HG03095 (cell line): ENCODE data around the gene FZD10.

Experiments
- ATAC-seq: cut with Tn5 transposase; IDR thresholded peaks from one replicate; pipeline ENCODE4 v1.9.1; 2021; ENCODE audit warnings: moderate library complexity; ENCODE audit not compliant: unreplicated experiment

The FZD10 gene

DNA sequence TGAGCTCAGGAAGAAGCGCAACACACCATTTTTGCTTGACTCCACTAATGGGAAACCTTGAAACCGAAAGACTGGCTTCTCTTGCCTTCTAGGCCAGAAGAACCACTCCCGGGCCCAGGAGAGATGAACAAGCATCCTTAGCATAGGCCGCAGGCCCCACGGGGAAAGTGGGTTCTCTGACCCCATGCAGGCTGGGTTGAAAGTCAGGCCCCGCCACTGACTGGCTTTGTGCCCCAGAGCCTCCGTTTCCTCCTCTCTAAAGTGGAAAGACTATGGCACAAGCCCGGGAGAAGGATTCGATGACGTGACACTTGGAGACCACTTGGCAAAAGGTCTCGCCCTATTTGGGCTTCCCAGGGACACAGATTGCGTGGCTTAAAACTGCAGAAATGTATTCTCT lies 9.9 kb upstream of the FZD10 start:
- ATAC-seq = no peak

DNA sequence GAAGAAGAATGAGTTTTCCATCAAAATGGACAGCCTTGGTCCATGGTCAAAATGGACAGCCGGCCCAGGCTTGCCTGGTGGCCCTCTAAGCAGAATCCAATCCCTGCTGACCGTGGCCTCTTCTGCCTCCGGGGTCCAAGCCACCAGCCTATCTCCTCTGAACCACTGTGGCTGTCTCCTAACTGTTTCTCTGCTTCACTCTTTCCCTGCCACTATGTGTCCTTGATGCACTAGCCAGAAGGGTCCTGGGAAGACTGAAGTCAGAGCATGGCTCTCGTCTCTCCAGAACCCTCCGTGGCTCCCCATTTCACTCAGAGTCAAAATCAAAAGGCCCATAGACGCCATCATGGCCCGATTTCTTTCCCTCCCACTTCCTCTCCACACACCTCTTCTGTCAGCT lies 8.5 kb upstream of the FZD10 start:
- ATAC-seq = no peak

DNA sequence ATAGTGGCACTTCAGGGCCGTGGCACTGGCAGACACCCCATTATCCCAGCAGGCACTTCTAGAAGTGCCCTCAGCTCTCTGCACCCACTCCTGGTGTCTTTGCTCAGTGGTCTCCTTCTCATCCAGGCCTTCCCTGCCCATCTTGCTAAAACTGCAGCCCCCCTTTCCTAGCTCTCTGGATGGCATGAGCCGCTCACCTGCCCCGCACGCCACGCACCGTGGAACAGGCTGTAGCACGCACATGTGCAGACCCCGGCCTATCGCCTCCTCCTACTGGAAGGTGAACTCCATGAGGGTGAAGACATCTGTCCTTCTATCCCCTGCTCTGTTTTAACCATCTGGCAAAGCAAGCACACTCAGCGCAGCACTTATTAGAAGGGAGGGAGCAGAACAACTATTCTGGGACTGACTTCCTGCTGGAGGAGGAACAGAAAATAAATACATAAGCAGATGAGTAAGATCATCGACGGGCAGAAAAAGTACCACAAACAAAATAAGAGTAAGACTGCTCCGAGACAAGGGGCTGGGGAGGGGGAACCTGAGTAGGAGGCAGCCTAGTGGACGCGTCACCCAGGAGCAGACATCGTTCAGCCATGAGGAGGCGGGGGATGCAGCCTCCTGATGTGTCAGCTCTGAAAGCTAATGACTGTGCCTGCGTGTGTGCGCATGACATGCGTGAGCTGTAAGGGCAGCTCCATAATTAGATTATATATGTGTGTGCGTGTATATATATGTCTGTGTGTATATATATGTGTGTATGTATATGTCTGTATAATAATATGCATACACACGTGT lies 7.8 kb upstream of the FZD10 start:
- ATAC-seq = no peak

DNA sequence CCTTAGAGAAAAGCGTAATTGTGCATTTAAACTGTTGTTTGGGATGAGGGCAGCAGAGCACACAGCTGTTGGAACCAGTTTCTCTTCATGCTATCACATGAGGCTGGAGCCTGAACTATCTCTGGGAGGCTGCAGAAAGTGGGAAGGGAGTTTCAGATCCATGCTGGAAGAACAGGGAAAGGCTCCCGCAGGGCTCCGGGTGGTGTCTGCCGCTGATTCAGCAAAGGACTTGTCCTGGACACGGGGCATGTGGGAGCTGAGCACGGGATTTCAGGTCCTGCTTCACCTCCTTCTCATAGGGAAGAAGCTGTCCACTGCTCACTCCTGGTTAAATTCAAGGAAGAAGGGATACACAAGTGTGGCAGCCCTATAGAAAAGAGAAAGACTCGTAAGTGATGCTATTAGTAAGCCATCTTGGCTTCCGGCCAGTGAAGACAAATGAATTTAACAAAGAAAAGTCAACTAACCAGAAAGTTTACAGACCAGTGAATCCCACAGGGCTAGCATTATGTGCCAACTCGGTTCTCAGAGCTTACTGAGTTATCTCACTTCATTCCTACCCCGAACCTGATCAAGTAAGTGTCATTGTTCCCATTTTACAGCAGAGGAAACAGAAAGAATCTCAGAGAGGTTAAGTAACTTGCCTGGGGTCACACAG lies 6.7 kb upstream of the FZD10 start:
- ATAC-seq = no peak

DNA sequence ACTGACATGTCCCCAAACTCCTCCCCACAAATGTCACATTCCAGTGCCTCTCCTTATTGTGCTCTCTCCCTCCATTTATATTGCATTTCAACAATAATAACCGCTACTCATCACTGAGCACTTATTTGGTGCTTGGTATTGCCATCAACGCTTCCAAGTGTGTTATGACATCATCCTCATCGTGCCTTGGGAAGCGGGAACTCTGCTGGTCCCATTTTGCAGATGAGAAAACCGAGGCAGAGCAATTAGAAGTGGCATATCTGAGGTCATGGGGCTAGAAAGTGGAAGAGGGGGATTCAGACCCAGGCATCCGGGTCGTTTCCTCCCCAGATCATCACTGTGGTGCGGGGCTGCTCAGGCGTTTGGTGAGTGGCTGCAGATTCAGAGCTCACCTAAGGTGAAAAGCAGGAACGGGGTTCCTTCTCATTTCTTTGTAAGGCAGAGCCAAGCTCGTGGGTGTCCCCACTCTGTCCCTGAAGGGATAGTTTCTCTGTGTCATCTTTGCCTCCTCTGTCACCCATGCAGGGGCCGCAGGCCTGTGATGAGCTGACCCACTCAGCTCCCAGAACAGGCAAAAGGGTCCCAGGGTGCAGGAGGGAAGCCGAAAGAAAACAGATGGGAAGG lies 5.5 kb upstream of the FZD10 start:
- no peak for ATAC-seq

DNA sequence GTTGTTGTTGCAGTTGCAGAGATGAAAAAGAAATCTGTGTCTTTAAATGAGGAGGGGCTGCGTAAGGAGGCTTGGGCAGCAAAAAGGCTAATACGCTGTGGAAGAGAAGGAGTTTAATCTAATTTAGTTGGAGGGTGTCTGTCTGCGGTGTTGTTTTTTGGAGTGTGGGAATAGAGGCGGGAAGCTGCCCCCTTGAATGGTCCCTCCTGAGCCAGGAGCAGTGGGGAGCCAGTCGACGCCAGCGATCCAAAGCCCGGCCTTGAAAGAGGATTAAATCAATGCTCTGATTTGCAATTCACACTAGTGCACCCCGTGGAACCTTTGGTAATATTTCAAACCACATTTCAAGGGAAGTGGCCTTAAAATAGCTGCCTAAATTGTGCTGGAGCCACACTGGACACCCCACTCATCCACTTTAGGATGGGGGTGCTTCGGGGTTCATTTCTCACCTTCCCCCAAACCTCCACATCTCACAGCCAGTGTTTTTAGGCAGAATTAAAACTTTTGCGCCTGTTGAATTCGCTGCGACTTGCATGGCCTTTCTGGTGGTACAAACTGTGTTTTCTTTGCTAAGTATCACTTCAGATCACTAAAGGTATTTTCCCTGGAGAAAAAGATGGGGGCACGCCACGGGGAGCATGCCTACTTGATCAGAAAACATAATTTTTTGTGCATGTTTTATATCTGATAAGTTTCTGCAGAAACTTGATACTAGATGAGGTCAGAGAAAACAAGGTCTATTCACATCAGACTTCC lies 4.1 kb upstream of the FZD10 start:
- ATAC-seq = no peak

DNA sequence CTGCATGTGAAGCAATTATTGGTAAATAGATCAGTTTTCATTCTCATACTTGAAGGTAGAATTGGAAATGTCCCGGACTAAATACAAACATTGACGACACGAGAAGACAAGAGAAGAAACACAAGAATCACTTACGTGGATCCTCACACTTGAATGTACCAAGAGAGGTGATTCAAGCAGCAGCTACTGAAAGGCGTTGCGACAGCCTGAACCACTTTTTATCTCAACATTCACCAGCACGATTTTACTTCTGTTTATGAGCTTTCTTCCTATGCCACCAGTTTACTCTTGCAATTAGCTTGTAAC lies 3.6 kb upstream of the FZD10 start:
- ATAC-seq = no peak

DNA sequence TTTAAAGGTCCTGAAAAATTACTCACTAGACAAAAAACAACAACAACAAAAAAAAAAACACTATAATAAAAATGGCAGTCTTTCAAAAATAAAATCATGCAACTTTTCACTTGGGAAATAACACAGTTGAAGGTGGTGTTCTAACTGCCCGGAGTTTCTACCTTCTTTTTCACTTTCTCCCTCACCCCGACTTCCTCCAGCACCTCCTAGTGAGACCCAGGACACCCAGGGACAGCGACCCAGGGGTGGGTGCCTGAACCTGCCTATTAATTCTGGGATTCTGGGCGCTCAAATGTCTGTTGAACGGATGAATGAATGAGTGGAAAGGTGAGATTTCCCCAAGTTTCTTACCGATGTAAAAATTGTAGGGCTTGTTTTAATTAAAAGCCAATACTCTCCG lies 2.0 kb upstream of the FZD10 start:
- ATAC-seq = no peak

DNA sequence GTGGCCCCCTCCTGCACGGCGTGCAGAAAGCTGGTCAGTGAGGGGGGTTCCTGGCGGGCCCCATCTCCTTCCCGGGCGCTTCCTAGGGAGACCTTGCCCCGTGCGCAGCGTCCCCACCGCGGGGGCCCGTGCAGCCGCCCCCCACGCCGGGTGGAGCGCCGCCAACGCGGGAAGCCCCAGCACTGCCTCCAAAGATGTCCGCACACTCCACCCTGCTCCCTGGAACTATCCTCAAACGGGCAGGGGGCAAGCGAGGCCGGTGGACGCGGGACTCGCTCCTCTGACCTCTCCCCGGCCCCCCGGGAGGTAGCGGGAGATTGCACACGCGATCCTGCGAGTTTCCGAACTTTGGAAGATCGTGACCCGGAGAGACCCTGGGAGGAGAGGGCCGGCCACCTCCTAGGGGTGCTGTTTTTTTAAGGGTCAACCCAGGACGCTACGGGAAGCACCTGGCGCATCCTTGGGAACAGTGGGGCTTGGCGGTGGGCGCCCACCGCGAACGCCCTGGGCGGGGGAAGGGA lies 1.5 kb upstream of the FZD10 start:
- no peak for ATAC-seq

DNA sequence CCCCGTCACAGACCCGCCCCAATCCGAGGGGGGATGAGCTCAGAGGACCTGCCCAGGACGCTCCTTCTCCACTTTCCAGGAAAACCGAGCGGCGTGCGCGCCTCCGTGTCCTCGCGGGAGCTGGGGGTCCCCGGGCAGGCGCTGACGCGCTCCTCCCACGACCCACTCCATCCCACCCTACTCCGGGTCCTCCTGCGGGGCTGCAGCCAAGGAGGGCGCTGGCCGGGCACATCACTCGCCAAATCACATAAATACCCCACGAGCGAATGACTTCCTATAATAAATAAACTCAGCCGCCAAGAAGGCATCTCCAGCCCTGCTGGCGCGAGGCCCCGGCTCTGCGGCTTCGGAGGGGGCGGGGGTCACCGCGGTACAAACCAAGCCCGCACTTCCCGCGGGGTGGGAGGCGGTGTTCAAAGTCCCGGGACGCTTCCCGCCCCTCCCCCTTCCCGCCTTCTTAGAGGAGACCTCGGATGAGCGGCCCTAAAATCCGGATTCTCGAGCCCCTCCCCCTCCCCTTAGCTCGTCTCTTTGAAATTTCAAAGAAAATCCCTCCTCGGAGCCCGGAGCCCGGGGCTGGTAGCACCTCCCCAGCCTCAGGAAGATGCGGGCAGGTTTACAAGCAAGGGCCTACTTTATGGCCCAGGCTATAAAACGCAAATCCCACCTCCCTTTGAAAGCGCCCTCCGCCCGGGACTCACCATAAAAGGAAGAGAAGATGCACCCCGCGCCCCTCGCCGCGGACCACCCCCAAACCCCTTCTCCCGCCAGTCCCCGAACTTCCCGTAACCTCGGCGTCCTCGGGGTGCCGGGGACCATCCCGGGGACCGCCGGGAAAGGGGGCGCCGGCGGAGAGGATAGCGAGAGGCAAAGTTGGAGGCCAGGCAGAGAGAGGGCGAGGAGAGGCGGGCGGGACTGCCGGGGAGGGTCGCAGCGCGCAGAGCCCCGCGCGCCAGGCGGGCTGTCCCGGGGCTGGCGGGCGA lies 712 bp upstream of the FZD10 start:
- ATAC-seq = no peak

DNA sequence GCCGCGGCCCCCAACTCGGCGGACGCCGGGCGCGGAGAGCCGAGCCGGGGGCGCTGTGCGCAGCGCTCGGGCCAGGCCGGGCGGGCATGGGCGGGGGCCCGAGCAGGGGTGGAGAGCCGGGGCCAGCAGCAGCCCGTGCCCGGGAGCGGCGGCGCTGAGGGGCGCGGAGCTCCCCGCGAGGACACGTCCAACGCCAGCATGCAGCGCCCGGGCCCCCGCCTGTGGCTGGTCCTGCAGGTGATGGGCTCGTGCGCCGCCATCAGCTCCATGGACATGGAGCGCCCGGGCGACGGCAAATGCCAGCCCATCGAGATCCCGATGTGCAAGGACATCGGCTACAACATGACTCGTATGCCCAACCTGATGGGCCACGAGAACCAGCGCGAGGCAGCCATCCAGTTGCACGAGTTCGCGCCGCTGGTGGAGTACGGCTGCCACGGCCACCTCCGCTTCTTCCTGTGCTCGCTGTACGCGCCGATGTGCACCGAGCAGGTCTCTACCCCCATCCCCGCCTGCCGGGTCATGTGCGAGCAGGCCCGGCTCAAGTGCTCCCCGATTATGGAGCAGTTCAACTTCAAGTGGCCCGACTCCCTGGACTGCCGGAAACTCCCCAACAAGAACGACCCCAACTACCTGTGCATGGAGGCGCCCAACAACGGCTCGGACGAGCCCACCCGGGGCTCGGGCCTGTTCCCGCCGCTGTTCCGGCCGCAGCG lies 639 bp downstream of the FZD10 start:
- no peak for ATAC-seq

DNA sequence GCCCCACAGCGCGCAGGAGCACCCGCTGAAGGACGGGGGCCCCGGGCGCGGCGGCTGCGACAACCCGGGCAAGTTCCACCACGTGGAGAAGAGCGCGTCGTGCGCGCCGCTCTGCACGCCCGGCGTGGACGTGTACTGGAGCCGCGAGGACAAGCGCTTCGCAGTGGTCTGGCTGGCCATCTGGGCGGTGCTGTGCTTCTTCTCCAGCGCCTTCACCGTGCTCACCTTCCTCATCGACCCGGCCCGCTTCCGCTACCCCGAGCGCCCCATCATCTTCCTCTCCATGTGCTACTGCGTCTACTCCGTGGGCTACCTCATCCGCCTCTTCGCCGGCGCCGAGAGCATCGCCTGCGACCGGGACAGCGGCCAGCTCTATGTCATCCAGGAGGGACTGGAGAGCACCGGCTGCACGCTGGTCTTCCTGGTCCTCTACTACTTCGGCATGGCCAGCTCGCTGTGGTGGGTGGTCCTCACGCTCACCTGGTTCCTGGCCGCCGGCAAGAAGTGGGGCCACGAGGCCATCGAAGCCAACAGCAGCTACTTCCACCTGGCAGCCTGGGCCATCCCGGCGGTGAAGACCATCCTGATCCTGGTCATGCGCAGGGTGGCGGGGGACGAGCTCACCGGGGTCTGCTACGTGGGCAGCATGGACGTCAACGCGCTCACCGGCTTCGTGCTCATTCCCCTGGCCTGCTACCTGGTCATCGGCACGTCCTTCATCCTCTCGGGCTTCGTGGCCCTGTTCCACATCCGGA lies 1.4 kb downstream of the FZD10 start:
- ATAC-seq = no peak

DNA sequence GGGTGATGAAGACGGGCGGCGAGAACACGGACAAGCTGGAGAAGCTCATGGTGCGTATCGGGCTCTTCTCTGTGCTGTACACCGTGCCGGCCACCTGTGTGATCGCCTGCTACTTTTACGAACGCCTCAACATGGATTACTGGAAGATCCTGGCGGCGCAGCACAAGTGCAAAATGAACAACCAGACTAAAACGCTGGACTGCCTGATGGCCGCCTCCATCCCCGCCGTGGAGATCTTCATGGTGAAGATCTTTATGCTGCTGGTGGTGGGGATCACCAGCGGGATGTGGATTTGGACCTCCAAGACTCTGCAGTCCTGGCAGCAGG lies 1.9 kb downstream of the FZD10 start:
- ATAC-seq = no peak

DNA sequence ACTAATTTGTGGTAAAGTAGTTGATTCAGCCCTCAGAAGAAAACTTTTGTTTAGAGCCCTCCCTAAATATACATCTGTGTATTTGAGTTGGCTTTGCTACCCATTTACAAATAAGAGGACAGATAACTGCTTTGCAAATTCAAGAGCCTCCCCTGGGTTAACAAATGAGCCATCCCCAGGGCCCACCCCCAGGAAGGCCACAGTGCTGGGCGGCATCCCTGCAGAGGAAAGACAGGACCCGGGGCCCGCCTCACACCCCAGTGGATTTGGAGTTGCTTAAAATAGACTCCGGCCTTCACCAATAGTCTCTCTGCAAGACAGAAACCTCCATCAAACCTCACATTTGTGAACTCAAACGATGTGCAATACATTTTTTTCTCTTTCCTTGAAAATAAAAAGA lies 2.7 kb downstream of the FZD10 start:
- ATAC-seq = no peak

DNA sequence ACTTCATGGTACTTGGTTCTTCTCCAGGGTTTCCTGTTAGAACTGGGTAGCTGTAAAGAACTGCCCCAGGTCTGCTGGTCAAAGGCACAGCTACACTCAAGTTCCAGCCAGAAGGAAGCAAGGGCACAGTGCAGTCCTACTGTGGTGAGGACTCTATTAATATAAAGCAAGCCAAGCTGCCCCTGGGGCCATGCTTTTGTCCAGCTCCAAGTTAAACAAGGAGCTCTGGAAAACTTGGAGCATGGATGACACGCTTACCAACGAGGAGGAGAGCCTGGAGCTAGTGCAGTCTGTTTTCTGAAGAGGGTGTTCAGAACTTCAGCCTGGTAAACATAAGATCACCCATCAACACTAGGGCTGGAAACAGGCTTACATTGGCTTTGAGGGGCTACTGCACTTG lies 4.0 kb downstream of the FZD10 start:
- no peak for ATAC-seq

DNA sequence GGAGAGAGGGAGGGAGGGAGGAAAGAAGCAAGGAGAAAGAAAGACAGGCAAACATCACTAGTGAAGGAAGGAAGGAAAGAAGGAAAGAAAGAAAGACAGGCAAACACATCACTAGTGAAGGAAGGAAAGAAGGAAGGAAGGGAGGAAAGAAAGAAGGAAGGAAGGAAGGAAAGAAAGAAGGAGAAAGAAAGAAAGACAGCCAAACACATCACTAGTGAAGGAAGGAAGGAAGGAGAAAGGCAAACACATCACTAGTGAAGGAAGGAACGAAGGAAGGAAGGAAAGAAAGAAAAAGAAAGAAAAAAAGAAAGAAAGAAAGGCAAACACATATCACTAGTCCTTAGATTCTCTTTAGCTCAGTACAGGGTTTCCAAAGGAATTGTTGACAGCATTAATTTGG lies 5.3 kb downstream of the FZD10 start:
- no peak for ATAC-seq

DNA sequence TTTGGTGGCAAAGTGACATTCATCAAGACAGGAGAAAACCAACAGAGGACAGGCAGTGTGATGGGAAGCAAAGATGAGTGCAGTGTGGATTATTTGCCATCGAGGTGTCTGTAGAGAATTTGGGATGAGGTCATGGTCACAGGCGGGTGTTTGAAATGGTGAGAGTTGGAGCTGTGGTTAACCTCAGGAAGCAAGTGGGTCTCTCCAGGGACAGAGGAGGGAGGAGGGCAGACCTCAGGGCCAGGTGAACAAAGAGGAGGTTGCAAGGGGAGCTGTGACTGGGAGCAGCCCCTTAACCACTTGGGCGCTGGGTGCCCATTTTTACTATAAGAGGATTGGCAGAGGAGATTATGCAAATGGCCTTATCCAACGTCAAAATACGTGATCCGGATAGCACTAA lies 7.0 kb downstream of the FZD10 start:
- no peak for ATAC-seq

DNA sequence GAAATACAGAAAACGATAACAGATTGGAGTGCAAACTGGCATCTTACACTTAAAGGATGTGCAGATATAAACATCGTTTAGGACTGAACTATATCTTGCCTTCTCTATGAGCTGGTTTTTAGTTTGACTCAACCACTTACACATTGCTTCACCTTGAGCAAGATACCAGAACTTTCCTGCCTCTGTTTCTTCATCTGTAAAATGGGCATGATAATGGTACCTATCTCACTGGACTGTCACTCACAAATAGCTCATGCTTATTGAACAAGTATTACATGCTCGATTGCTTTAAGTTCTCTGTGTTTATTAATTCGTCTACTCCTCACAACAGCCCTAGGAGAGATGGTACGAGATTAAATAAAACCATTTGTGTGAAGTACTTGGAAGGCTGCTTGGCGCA lies 7.7 kb downstream of the FZD10 start:
- ATAC-seq = no peak

DNA sequence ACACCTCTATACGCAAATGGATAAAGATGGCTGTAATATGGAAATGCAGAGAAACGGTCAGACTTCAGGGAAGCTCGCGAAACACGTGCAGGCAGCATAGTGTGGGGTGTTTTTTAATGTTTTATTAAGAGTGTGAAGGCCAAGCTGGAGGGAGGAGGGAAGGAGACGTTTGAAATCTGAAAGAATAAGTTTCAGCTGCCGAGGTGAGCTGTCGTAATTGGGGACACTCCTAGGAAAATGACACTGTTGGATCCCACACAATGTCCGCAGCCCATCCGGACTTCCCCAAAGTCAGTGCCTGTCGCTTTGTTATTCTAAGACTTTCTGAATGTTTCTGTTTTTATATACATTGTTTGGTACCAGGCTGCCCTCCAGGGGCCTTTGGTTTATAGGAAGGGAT lies 8.3 kb downstream of the FZD10 start:
- no peak for ATAC-seq
